WTC11 (cell line): Measurements from ENCODE around the gene STAC. TPM values are rescaled to one million over a fixed set of nuclear protein-coding genes. Genes with fewer than 3 reads are reported as not detected.

Experiments
- ATAC-seq: fragments of 200-7000 bp; cut with Tn5 transposase; 2 replicates; pipeline ENCODE4 v1.10.0; 2021; ENCODE audit warnings: mild to moderate bottlenecking, moderate library complexity
- CTCF ChIA-PET: fragments of 300-600 bp; sonication (Branson Sonifier 250); formaldehyde crosslinking; loops from one replicate; lab custom pipeline; 2021; ENCODE audit warnings: antibody characterized with exemption; lab: Charles Lee
- POLR2A ChIA-PET: fragments of 350-600 bp; sonication (Branson Sonifier 250); formaldehyde crosslinking; loops from one replicate; lab custom pipeline; 2021; ENCODE audit warnings: antibody characterized with exemption; lab: Charles Lee
- DNase-seq: peaks from one replicate; pipeline ENCODE4 v3.0.0; 2021; ENCODE audit warnings: low spot score
- H3K27ac Mint-ChIP-seq: 2 replicates; pipeline ENCODE4 v1.8.0; 2021; ENCODE audit warnings: mixed read lengths
- H3K27me3 Mint-ChIP-seq: 2 replicates; pipeline ENCODE4 v1.8.0; 2021; ENCODE audit warnings: low read depth, mild to moderate bottlenecking, moderate library complexity, mixed read lengths
- H3K36me3 Mint-ChIP-seq: 2 replicates; pipeline ENCODE4 v1.8.0; 2021; ENCODE audit warnings: mixed read lengths
- H3K4me1 Mint-ChIP-seq: 2 replicates; pipeline ENCODE4 v1.8.0; 2022; ENCODE audit warnings: mixed read lengths
- H3K4me3 Mint-ChIP-seq: 2 replicates; pipeline ENCODE4 v1.8.0; 2021; ENCODE audit warnings: mild to moderate bottlenecking, moderate library complexity, mixed read lengths
- H3K9me3 Mint-ChIP-seq: 2 replicates; pipeline ENCODE4 v1.8.0; 2021; ENCODE audit warnings: mixed read lengths
- CREB1 ChIP-seq: sonication (generic); formaldehyde crosslinking; IDR thresholded peaks from 2 replicates; pipeline ENCODE4 v1.8.0; 2023; ENCODE audit warnings: mild to moderate bottlenecking, missing genetic modification reagents
- E2F1 ChIP-seq: sonication (generic); formaldehyde crosslinking; IDR thresholded peaks from 2 replicates; pipeline ENCODE4 v1.8.0; 2022; ENCODE audit warnings: mild to moderate bottlenecking, missing genetic modification reagents
- ESRRA ChIP-seq: sonication (generic); formaldehyde crosslinking; IDR thresholded peaks from 2 replicates; pipeline ENCODE4 v1.8.1; 2022; ENCODE audit warnings: mild to moderate bottlenecking, missing genetic modification reagents, borderline replicate concordance
- ETV6 ChIP-seq: sonication (generic); formaldehyde crosslinking; IDR thresholded peaks from 2 replicates; pipeline ENCODE4 v1.8.1; 2022; ENCODE audit warnings: mild to moderate bottlenecking, missing genetic modification reagents
- FOXJ3 ChIP-seq: sonication (generic); formaldehyde crosslinking; IDR thresholded peaks from 2 replicates; pipeline ENCODE4 v1.9.0; 2021; ENCODE audit warnings: missing genetic modification reagents, mild to moderate bottlenecking, borderline replicate concordance
- FOXP1 ChIP-seq: sonication (generic); formaldehyde crosslinking; IDR thresholded peaks from 2 replicates; pipeline ENCODE4 v1.8.0; 2022; ENCODE audit warnings: missing genetic modification reagents, mild to moderate bottlenecking, moderate library complexity, borderline replicate concordance
- HMGA2 ChIP-seq: fragments of 250-450 bp; sonication (Bioruptor Pico); IDR thresholded peaks from 2 replicates; pipeline ENCODE4 v1.4.0; 2021; ENCODE audit warnings: mild to moderate bottlenecking, moderate library complexity
- HMGXB4 ChIP-seq: sonication (generic); formaldehyde crosslinking; IDR thresholded peaks from 2 replicates; pipeline ENCODE4 v1.8.1; 2023; ENCODE audit warnings: mild to moderate bottlenecking, moderate library complexity, missing genetic modification reagents
- IRF2 ChIP-seq: sonication (generic); formaldehyde crosslinking; IDR thresholded peaks from 2 replicates; pipeline ENCODE4 v1.8.0; 2022; ENCODE audit warnings: low read depth, missing genetic modification reagents, borderline replicate concordance
- JUN ChIP-seq: sonication (generic); formaldehyde crosslinking; IDR thresholded peaks from 2 replicates; pipeline ENCODE4 v1.8.0; 2023; ENCODE audit warnings: mild to moderate bottlenecking, missing genetic modification reagents
- NFE2L1 ChIP-seq: sonication (generic); formaldehyde crosslinking; IDR thresholded peaks from 2 replicates; pipeline ENCODE4 v1.8.1; 2023; ENCODE audit warnings: missing genetic modification reagents
- NFYB ChIP-seq: sonication (generic); formaldehyde crosslinking; conservative IDR thresholded peaks from 2 replicates; pipeline ENCODE4 v1.8.0; 2022; ENCODE audit warnings: low read depth, missing genetic modification reagents
- NR2C2 ChIP-seq: sonication (generic); formaldehyde crosslinking; IDR thresholded peaks from 2 replicates; pipeline ENCODE4 v1.8.0; 2022; ENCODE audit warnings: mild to moderate bottlenecking, missing genetic modification reagents
- NR3C1 ChIP-seq: sonication (generic); formaldehyde crosslinking; conservative IDR thresholded peaks from 2 replicates; pipeline ENCODE4 v1.8.1; 2023; ENCODE audit warnings: low read depth, mild to moderate bottlenecking, missing genetic modification reagents
- SMAD4 ChIP-seq: sonication (generic); formaldehyde crosslinking; IDR thresholded peaks from 2 replicates; pipeline ENCODE4 v1.8.0; 2022; ENCODE audit warnings: mild to moderate bottlenecking, missing genetic modification reagents
- STAT6 ChIP-seq: sonication (generic); formaldehyde crosslinking; conservative IDR thresholded peaks from 2 replicates; pipeline ENCODE4 v1.8.1; 2023; ENCODE audit warnings: mild to moderate bottlenecking, low read depth, missing genetic modification reagents, moderate library complexity
- TCF7 ChIP-seq: sonication (generic); formaldehyde crosslinking; IDR thresholded peaks from 2 replicates; pipeline ENCODE4 v1.8.0; 2022; ENCODE audit warnings: mild to moderate bottlenecking, low read depth, missing genetic modification reagents, moderate library complexity
- TEAD4 ChIP-seq: sonication (generic); formaldehyde crosslinking; IDR thresholded peaks from 2 replicates; pipeline ENCODE4 v1.8.0; 2022; ENCODE audit warnings: mild to moderate bottlenecking, missing genetic modification reagents
- ZBTB43 ChIP-seq: sonication (generic); formaldehyde crosslinking; IDR thresholded peaks from 2 replicates; pipeline ENCODE4 v1.8.1; 2023; ENCODE audit warnings: mild to moderate bottlenecking, missing genetic modification reagents
- ZNF232 ChIP-seq: sonication (generic); formaldehyde crosslinking; IDR thresholded peaks from 2 replicates; pipeline ENCODE4 v1.8.0; 2022; ENCODE audit warnings: mild to moderate bottlenecking, missing genetic modification reagents
- ZNF416 ChIP-seq: fragments of 250-450 bp; sonication (Bioruptor Pico); IDR thresholded peaks from 2 replicates; pipeline ENCODE4 v1.9.0; 2021; ENCODE audit warnings: mild to moderate bottlenecking, inconsistent platforms
- total RNA-seq: library from RNA; stranded (reverse); gene quantifications from 3 replicates; pipeline ENCODE4 v1.2.3, GENCODE V29; 2021
- TF ChIP-seq, protein P1 (sequence below): fragments of 250-450 bp; sonication (Bioruptor Pico); IDR thresholded peaks from 2 replicates; pipeline ENCODE4 v1.9.0; 2021; ENCODE audit warnings: mild to moderate bottlenecking
- TF ChIP-seq, protein P2 (sequence below): sonication (generic); formaldehyde crosslinking; conservative IDR thresholded peaks from 2 replicates; pipeline ENCODE4 v1.8.1; 2022; ENCODE audit warnings: mild to moderate bottlenecking, missing genetic modification reagents
- TF ChIP-seq, protein P3 (sequence below): sonication (generic); formaldehyde crosslinking; IDR thresholded peaks from 2 replicates; pipeline ENCODE4 v1.8.0; 2023; ENCODE audit warnings: mild to moderate bottlenecking, missing genetic modification reagents

STAC gene
- total RNA-seq, 1 experiment from 2014 or later: 5.6 TPM

- TF ChIP-seq E2F1 (CRISPR knock-in tag) (0 out of 2 replicates have a peak, but pooled peaks have one; percentile 54), ESRRA (CRISPR knock-in tag) (peak; percentile 32; the same call in 1 of the 2 replicates), TEAD4 (CRISPR knock-in tag) (no peak), HMGA2 (CRISPR knock-in tag) (no peak), CREB1 (CRISPR knock-in tag) (no peak), FOXP1 (CRISPR knock-in tag) (peak; percentile 85), SMAD4 (CRISPR knock-in tag) (no peak), IRF2 (no peak), ZBTB43 (CRISPR knock-in tag) (0 out of 2 replicates have a peak, but pooled peaks have one; percentile 10), ZNF232 (CRISPR knock-in tag) (no peak), HMGXB4 (CRISPR knock-in tag) (peak; percentile 91), NR2C2 (CRISPR knock-in tag) (no peak), TCF7 (CRISPR knock-in tag) (no peak), STAT6 (0 out of 2 replicates have a peak, but pooled peaks have one; percentile 39), NFE2L1 (no peak)
These were observed at the start of gene STAC (continued) for GRCh38 chr3:36380221-36381031.

GRCh38 chr3:36332139-36332538 is 48.2 kb upstream of the STAC start:
- H3K4me1 Mint-ChIP-seq: peaks cover 3% of the 10 kb centered on the region
- ChIA-PET POLR2A (no interaction called here), CTCF (no interaction called here)
- no peak overlapping the region for H3K4me3 Mint-ChIP-seq
- no peak for DNase-seq
- H3K27ac Mint-ChIP-seq: no peak overlapping the region
- H3K27me3 Mint-ChIP-seq: no peaks in the 10 kb centered on the region
- H3K9me3 Mint-ChIP-seq: peaks cover 5% of the 10 kb centered on the region; the same call in 1 of the 2 replicates
- no peak for ATAC-seq
- no peaks in the 10 kb centered on the region for H3K36me3 Mint-ChIP-seq
- TF ChIP-seq, protein P1, sequence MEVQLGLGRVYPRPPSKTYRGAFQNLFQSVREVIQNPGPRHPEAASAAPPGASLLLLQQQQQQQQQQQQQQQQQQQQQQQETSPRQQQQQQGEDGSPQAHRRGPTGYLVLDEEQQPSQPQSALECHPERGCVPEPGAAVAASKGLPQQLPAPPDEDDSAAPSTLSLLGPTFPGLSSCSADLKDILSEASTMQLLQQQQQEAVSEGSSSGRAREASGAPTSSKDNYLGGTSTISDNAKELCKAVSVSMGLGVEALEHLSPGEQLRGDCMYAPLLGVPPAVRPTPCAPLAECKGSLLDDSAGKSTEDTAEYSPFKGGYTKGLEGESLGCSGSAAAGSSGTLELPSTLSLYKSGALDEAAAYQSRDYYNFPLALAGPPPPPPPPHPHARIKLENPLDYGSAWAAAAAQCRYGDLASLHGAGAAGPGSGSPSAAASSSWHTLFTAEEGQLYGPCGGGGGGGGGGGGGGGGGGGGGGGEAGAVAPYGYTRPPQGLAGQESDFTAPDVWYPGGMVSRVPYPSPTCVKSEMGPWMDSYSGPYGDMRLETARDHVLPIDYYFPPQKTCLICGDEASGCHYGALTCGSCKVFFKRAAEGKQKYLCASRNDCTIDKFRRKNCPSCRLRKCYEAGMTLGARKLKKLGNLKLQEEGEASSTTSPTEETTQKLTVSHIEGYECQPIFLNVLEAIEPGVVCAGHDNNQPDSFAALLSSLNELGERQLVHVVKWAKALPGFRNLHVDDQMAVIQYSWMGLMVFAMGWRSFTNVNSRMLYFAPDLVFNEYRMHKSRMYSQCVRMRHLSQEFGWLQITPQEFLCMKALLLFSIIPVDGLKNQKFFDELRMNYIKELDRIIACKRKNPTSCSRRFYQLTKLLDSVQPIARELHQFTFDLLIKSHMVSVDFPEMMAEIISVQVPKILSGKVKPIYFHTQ (CRISPR knock-in tag): no peak
- no peak for TF ChIP-seq FOXP1 (CRISPR knock-in tag)
- TF ChIP-seq, protein P2, sequence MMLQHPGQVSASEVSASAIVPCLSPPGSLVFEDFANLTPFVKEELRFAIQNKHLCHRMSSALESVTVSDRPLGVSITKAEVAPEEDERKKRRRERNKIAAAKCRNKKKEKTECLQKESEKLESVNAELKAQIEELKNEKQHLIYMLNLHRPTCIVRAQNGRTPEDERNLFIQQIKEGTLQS (CRISPR knock-in tag): no peak
- TF ChIP-seq NFYB (CRISPR knock-in tag): no peak
- TF ChIP-seq FOXJ3: no peak
- no peak for TF ChIP-seq NR3C1 (CRISPR knock-in tag)
- TF ChIP-seq ESRRA (CRISPR knock-in tag): no peak
- TF ChIP-seq, protein P3, sequence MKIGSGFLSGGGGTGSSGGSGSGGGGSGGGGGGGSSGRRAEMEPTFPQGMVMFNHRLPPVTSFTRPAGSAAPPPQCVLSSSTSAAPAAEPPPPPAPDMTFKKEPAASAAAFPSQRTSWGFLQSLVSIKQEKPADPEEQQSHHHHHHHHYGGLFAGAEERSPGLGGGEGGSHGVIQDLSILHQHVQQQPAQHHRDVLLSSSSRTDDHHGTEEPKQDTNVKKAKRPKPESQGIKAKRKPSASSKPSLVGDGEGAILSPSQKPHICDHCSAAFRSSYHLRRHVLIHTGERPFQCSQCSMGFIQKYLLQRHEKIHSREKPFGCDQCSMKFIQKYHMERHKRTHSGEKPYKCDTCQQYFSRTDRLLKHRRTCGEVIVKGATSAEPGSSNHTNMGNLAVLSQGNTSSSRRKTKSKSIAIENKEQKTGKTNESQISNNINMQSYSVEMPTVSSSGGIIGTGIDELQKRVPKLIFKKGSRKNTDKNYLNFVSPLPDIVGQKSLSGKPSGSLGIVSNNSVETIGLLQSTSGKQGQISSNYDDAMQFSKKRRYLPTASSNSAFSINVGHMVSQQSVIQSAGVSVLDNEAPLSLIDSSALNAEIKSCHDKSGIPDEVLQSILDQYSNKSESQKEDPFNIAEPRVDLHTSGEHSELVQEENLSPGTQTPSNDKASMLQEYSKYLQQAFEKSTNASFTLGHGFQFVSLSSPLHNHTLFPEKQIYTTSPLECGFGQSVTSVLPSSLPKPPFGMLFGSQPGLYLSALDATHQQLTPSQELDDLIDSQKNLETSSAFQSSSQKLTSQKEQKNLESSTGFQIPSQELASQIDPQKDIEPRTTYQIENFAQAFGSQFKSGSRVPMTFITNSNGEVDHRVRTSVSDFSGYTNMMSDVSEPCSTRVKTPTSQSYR (CRISPR knock-in tag): no peak
- no peak for TF ChIP-seq ZNF416
- TF ChIP-seq ETV6 (CRISPR knock-in tag): no peak
- no peak for TF ChIP-seq JUN (CRISPR knock-in tag)
